Gastrocnemius medialis (tissue), 4 donors: ENCODE measurements around the gene PACSIN2. TPM values are rescaled to one million over a fixed set of nuclear protein-coding genes. Genes with fewer than 3 reads are reported as not detected.

Source experiments
- ATAC-seq, 2 donors: fragments of 150-250 bp; one replicate each; pipeline ENCODE4 v1.9.1; 2016
- DNase-seq, 2 donors: peaks; one replicate each; pipeline ENCODE4 v3.0.0-alpha.2; 2019
- H3K27ac ChIP-seq, 4 donors: fragments of 200-600 bp; sonication (generic); 1 replicate in 1 of 4; 2 replicates in 3 of 4; pipeline ENCODE4 v1.5.1; 2016 to 2018; ENCODE audit warnings: mild to moderate bottlenecking in 2 of 4, moderate library complexity in 1 of 4
- H3K27me3 ChIP-seq, 3 donors: fragments of 200-600 bp; sonication (generic) in 2 of 3; 1 replicate in 1 of 3; 2 replicates in 2 of 3; pipeline versions ENCODE4 v1.5.1 to v1.6.0; 2016 to 2019; ENCODE audit warnings: mild to moderate bottlenecking in 1 of 3, moderate library complexity in 1 of 3
- H3K36me3 ChIP-seq, 2 donors: fragments of 200-600 bp; sonication (generic) in 1 of 2; one replicate each; pipeline ENCODE4 v1.5.1; 2017 to 2018
- H3K4me1 ChIP-seq, 2 donors: fragments of 200-600 bp; sonication (generic) in 1 of 2; one replicate each; pipeline ENCODE4 v1.5.1; 2016 to 2017; ENCODE audit warnings: mild to moderate bottlenecking in 2 of 2
- H3K4me3 ChIP-seq, 4 donors: fragments of 200-600 bp; sonication (generic) in 3 of 4; 1 replicate in 1 of 4; 2 replicates in 3 of 4; pipeline ENCODE4 v1.5.1; 2016 to 2019; ENCODE audit warnings: mild to moderate bottlenecking in 2 of 4
- H3K9me3 ChIP-seq, 3 donors: fragments of 200-600 bp; sonication (generic) in 2 of 3; 1 replicate in 1 of 3; 2 replicates in 2 of 3; pipeline ENCODE4 v1.5.1; 2016 to 2019
- POLR2A ChIP-seq, 2 donors: fragments of 450-650 bp; IDR thresholded peaks; one replicate each; pipeline ENCODE4 v1.6.1; 2017; ENCODE audit warnings: antibody characterized with exemption in 2 of 2, mild to moderate bottlenecking in 2 of 2, moderate library complexity in 2 of 2
- in situ Hi-C, 4 donors: fragments of 200-750 bp; cut with MboI; loops; one replicate each; pipeline versions ENCODE4 v1.15.0 to v1.8.0; 2017; ENCODE audit warnings: low sequenced_read_pairs in 4 of 4
- intact Hi-C: fragments of 100-400 bp; cut with DNase I; formaldehyde crosslinking; loops from one replicate; pipeline ENCODE4 v1.15.1; 2023; ENCODE audit warnings: low total_unique reads
- total RNA-seq, 4 donors: library from RNA; depleted of rRNA; stranded (reverse); fragments of >200 nt; gene quantifications; one replicate each; pipeline versions ENCODE4 v1.1.0 to v1.2.3, GENCODE V29; 2016
- TF ChIP-seq, protein P1 (sequence below), 5 experiments: fragments of 450-650 bp in 3 of 5; fragments of 200-600 bp in 2 of 5; sonication (generic) in 2 of 5; IDR thresholded peaks in 4 of 5; conservative IDR thresholded peaks in 1 of 5; 1 replicate in 4 of 5; 2 replicates in 1 of 5; pipeline ENCODE4 v1.5.1; 2016 to 2019; ENCODE audit warnings: antibody characterized with exemption in 5 of 5, mild to moderate bottlenecking in 3 of 5, moderate library complexity in 3 of 5

Gene PACSIN2
- total RNA-seq, 4 donors from 2014 or later, result 37.3 to 45.9 (median 39.8) TPM

DNA sequence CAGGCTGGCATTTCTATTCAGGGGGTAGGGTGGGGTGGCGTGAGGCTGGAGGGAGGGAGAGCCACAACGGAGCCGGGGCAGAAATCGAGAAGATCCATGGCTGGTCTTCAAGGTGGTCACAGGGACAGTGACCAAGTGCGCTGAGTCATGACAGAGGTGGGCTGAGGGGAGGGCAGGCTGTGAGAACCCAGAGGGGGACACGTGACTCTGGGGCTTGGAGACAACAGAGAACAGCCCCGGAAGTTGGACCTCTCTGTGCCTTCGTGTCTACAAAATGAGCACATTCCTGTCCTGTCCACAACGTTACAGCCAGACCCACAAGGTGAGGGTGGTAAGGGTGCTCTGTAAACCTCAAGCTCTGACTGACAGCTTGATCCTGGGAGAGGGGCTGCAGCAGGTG lies 122.8 kb downstream of the PACSIN2 start:
- H3K27me3 ChIP-seq, result no peaks in the 10 kb centered on the region
- peaks cover 0 to 30% of the 10 kb centered on the region in 2 donors for H3K36me3 ChIP-seq
- no peak overlapping the region for H3K4me3 ChIP-seq
- in situ Hi-C loops, result no loop called here
- no peak for TF ChIP-seq POLR2A (IDR thresholded peaks at IDR 0.05)
- TF ChIP-seq, protein P1, sequence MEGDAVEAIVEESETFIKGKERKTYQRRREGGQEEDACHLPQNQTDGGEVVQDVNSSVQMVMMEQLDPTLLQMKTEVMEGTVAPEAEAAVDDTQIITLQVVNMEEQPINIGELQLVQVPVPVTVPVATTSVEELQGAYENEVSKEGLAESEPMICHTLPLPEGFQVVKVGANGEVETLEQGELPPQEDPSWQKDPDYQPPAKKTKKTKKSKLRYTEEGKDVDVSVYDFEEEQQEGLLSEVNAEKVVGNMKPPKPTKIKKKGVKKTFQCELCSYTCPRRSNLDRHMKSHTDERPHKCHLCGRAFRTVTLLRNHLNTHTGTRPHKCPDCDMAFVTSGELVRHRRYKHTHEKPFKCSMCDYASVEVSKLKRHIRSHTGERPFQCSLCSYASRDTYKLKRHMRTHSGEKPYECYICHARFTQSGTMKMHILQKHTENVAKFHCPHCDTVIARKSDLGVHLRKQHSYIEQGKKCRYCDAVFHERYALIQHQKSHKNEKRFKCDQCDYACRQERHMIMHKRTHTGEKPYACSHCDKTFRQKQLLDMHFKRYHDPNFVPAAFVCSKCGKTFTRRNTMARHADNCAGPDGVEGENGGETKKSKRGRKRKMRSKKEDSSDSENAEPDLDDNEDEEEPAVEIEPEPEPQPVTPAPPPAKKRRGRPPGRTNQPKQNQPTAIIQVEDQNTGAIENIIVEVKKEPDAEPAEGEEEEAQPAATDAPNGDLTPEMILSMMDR (IDR thresholded peaks at IDR 0.05 in 4 of 5, conservative IDR thresholded peaks at IDR 0.05 in 1 of 5), result no peak
- intact Hi-C loops, result loop anchor here (1.0 kb wide), 1 partner anchor 10 kb away; no protein-coding TSS in a partner anchor
- no peak for DNase-seq
- peak overlapping the region; percentile 80 to 87 (median 83) for H3K27ac ChIP-seq
- H3K9me3 ChIP-seq, result no peaks in the 10 kb centered on the region
- H3K4me1 ChIP-seq, result peaks cover 46 to 52% of the 10 kb centered on the region in 2 donors
- ATAC-seq, result peak in 1 of 2 donors; percentile 2

GRCh38 chr22:42891696-42892095 lies 123.3 kb downstream of the PACSIN2 start:
- in situ Hi-C loops, result no loop called here
- peaks cover 0 to 35% of the 10 kb centered on the region in 2 donors for H3K36me3 ChIP-seq
- H3K27me3 ChIP-seq, result no peaks in the 10 kb centered on the region
- no peak for TF ChIP-seq POLR2A (IDR thresholded peaks at IDR 0.05)
- TF ChIP-seq, protein P1 (IDR thresholded peaks at IDR 0.05 in 4 of 5, conservative IDR thresholded peaks at IDR 0.05 in 1 of 5), result no peak
- peaks cover 46 to 50% of the 10 kb centered on the region in 2 donors for H3K4me1 ChIP-seq
- DNase-seq (no peak), ATAC-seq (no peak)
- intact Hi-C loops, result loop anchor here (1.0 kb wide), 1 partner anchor 9 kb away; no protein-coding TSS in a partner anchor
- no peaks in the 10 kb centered on the region for H3K9me3 ChIP-seq
- H3K4me3 ChIP-seq, result no peak overlapping the region
- peak overlapping the region; percentile 80 to 87 (median 83) for H3K27ac ChIP-seq

DNA sequence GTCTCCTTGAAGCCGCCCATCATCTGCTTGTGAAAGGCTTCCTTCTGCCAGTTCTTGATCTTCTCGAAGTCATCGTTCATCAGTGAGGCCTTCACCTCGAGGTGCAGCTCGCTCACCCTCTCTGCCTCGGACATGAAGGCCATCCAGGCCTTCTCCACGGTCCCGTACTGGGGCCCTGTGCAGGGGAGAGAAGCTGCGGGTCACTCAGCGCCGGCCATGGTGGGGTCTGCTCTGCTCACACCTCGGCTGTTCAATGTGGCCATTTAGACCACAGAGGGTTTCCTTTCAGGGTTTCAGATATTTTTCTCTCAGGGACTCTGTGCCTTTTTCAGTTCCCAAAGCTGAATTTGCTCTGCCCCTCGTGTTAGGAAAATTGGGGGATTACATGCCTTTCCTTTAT lies 123.9 kb downstream of the PACSIN2 start:
- Histone ChIP-seq H3K36me3 (peaks cover 0 to 37% of the 10 kb centered on the region in 2 donors), H3K4me1 (peaks cover 41 to 43% of the 10 kb centered on the region in 2 donors), H3K9me3 (no peaks in the 10 kb centered on the region), H3K27me3 (no peaks in the 10 kb centered on the region), H3K4me3 (no peak overlapping the region), H3K27ac (no peak overlapping the region)
- ATAC-seq (no peak), DNase-seq (no peak)
- in situ Hi-C loops, result no loop called here
- no peak for TF ChIP-seq POLR2A (IDR thresholded peaks at IDR 0.05)
- TF ChIP-seq, protein P1 (IDR thresholded peaks at IDR 0.05 in 4 of 5, conservative IDR thresholded peaks at IDR 0.05 in 1 of 5), result no peak
- intact Hi-C loops, result no loop called here

DNA sequence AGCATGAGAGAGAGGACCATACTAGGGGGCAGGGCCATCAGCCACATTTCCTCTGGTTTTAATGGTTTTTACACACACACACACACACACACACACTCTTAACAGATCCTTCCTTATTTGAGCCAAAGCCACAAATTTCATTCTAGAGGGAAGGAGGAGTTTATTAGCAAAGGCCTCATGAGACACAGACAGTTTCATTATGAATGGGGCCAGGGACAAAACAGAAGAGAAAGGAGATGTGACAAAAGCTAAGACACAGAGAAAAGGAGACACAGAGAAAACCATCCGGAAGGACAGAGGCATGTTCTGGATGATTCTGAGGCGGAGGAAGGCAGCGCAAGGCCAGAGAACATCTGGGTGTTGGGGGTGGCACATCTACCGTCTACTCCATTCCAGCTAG lies 125.6 kb downstream of the PACSIN2 start:
- no peak for DNase-seq
- H3K4me3 ChIP-seq, result no peak overlapping the region

More for the DNA sequence above, 125.6 kb downstream of the PACSIN2 start:
- Histone ChIP-seq H3K36me3 (peaks cover 0 to 37% of the 10 kb centered on the region in 2 donors), H3K9me3 (no peaks in the 10 kb centered on the region), H3K4me1 (peaks cover 25 to 35% of the 10 kb centered on the region in 2 donors), H3K27me3 (no peaks in the 10 kb centered on the region), H3K27ac (peak overlapping the region in 1 of 4 donors; percentile 35)
- intact Hi-C loops, result no loop called here
- ATAC-seq, result no peak
- in situ Hi-C loops, result no loop called here
- TF ChIP-seq, protein P1 (IDR thresholded peaks at IDR 0.05 in 4 of 5, conservative IDR thresholded peaks at IDR 0.05 in 1 of 5), result no peak
- TF ChIP-seq POLR2A (IDR thresholded peaks at IDR 0.05), result no peak
